Measurements from ENCODE around the gene INTS3.

Gene INTS3

DNA sequence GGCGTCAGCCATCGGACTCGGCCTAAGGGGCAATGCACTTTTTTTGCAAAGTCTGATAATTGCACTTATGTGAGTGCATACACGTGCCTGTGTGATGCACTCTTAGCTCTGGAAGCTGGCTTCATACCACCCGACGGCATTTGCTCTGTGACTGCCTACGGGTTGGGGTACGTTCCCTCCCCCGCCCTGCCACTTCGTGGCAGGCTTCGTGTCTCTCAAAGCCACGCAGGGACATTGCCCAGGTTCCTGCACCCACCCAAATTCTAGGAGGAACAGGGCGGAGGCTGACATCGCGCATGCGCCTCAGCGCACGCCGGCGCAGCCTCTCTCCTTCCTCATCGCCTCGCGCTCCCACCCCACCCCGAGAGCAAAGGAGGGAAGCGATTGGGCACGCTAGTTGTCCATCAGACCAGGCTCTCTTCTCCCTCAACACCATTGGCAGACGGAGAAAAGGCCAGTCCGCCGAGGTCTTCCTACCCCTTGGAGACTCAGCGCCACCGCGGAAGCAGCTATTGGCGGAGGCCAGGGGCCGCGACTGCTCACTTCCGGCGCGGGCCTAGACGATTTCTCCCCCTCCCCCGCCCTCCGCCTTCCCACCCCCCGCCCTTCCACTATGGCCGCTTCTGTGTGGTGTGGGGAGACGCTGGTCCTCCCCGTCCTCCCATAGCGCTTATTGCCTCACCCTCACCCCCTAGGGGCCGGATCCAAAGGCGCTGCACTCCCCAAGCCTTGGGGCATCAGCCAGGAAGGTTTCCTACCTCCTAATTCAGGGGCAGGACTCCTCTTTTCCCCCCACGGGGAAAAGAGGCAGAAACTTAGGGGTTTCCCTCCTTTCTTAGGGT lies at the start of gene INTS3:
INTS3 (plus strand) TSS at position 588 of the 842 bp plus-strand sequence. CDS start 585 bp downstream, outside the sequence.
- peak; percentile 97 to 100 for DNase-seq (ENCODE audit: low read depth in 2 of 2)

DNA sequence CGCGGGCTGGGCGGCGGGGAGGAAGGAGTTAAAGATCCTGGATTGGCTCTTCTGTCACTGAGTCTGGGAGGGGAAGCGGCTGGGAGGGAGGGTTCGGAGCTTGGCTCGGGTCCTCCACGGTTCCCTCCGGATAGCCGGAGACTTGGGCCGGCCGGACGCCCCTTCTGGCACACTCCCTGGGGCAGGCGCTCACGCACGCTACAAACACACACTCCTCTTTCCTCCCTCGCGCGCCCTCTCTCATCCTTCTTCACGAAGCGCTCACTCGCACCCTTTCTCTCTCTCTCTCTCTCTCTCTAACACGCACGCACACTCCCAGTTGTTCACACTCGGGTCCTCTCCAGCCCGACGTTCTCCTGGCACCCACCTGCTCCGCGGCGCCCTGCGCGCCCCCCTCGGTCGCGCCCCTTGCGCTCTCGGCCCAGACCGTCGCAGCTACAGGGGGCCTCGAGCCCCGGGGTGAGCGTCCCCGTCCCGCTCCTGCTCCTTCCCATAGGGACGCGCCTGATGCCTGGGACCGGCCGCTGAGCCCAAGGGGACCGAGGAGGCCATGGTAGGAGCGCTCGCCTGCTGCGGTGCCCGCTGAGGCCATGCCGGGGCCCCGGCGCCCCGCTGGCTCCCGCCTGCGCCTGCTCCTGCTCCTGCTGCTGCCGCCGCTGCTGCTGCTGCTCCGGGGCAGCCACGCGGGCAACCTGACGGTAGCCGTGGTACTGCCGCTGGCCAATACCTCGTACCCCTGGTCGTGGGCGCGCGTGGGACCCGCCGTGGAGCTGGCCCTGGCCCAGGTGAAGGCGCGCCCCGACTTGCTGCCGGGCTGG lies 49.1 kb upstream of the INTS3 start, which contains the start of gene NPR1:
NPR1 (plus strand) TSS at position 170 of the 818 bp plus-strand sequence; CDS start at position 591, 421 bp downstream.
- no peak for DNase-seq (ENCODE audit: low read depth in 2 of 2)

DNA sequence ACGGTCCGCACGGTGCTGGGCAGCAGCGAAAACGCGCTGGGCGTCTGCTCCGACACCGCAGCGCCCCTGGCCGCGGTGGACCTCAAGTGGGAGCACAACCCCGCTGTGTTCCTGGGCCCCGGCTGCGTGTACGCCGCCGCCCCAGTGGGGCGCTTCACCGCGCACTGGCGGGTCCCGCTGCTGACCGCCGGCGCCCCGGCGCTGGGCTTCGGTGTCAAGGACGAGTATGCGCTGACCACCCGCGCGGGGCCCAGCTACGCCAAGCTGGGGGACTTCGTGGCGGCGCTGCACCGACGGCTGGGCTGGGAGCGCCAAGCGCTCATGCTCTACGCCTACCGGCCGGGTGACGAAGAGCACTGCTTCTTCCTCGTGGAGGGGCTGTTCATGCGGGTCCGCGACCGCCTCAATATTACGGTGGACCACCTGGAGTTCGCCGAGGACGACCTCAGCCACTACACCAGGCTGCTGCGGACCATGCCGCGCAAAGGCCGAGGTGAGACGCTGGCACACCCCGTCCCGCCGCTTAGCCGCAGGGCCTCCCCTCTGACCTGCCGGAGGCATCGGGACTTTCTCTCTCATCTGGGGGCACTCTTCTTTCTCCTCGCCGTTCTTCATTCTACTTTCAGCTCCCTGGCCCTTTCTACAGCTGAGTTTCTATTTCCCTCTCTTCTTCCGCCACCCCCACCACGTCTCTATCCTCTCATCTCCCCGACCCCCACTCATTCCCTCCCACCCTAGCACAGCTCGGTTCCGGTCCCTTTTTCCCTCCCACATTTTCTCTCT lies 48.3 kb upstream of the INTS3 start:
- DNase-seq (ENCODE audit: low read depth in 2 of 2), result no peak

GRCh38 chr1:153680120-153680403 lies 47.8 kb upstream of the INTS3 start:
- DNase-seq (ENCODE audit: low read depth in 2 of 2), result no peak

GRCh38 chr1:153682730-153683129 lies 45.1 kb upstream of the INTS3 start:
- no peak for DNase-seq (ENCODE audit: low read depth in 2 of 2)

GRCh38 chr1:153683854-153684253 lies 44.0 kb upstream of the INTS3 start:
- DNase-seq (ENCODE audit: low read depth in 2 of 2), result no peak

- no peak for DNase-seq (ENCODE audit: low read depth in 2 of 2)
These were observed 43.0 kb upstream of the INTS3 start for GRCh38 chr1:153684892-153685291.

GRCh38 chr1:153685544-153686340 lies 42.1 kb upstream of the INTS3 start:
- DNase-seq (ENCODE audit: low read depth in 2 of 2), result no peak

- DNase-seq (ENCODE audit: low read depth in 2 of 2), result no peak
These were observed 40.3 kb upstream of the INTS3 start for GRCh38 chr1:153687346-153688125.

DNA sequence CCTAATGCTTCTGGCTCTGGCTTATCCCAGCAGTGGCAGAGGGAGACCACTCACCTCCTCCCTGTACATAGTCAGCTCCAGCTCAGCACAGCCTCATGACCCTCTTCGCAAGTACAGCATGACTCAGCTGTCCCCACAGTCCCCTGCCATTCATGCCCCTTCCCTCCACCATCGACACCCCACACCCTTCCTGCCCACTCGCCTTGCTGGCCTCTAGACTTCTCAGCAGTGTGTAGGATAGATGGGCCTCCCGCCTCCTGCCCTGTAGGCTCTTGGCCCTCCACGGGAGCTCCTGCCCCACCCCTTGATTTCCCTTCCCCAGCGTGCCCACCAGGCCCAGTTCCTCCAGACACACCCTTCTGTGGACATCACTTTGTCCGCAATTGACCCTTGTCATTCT lies 39.6 kb upstream of the INTS3 start:
- DNase-seq (ENCODE audit: low read depth in 2 of 2), result no peak

DNA sequence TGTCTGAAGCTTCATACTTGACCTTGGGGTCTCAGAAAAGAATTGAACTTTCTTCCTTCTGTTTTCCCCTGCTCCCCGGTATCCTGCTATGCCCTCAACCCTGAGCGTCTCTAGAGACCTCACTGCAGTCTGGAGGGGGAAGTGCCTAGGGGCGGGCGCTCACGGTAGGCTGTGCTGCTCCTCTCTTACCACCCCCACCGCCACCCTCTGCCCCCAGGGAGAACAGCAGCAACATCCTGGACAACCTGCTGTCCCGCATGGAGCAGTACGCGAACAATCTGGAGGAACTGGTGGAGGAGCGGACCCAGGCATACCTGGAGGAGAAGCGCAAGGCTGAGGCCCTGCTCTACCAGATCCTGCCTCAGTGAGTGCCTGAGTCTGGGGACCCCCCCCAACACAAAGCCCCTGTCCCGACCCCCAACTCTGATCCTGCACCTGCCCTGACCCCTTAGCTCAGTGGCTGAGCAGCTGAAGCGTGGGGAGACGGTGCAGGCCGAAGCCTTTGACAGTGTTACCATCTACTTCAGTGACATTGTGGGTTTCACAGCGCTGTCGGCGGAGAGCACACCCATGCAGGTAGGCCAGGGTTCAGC lies 39.0 kb upstream of the INTS3 start:
- no peak for DNase-seq (ENCODE audit: low read depth in 2 of 2)

- DNase-seq (ENCODE audit: low read depth in 2 of 2), result no peak
These were observed 34.4 kb upstream of the INTS3 start for GRCh38 chr1:153693466-153693865.

DNA sequence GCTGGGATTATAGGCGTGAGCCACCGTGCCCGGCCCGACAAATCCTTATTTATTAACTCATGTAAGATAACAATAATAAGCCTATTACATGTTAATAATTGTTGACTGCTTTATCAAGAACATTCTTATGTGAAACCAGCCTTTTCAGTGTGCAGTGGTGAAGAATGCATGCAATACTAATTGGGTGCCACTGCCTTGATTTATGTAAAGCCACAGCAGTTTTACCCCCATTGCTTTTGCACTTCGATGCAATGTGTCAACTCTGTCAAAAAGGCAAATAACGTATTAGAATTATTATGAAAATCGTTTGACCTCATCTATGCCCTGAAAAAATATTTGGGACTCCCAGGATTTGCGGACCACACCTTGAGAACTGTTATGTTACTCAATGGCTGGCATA lies 31.1 kb upstream of the INTS3 start:
- DNase-seq (ENCODE audit: low read depth in 2 of 2), result no peak

GRCh38 chr1:153697191-153698019 lies 30.4 kb upstream of the INTS3 start:
- DNase-seq (ENCODE audit: low read depth in 2 of 2), result no peak

- DNase-seq (ENCODE audit: low read depth in 2 of 2), result no peak
These were observed 29.6 kb upstream of the INTS3 start for GRCh38 chr1:153698020-153698922.

GRCh38 chr1:153698923-153699714 lies 28.7 kb upstream of the INTS3 start:
- no peak for DNase-seq (ENCODE audit: low read depth in 2 of 2)

- no peak for DNase-seq (ENCODE audit: low read depth in 2 of 2)
These were observed 28.1 kb upstream of the INTS3 start for GRCh38 chr1:153699768-153700167.
